ENCODE data around the gene SHTN1.

SHTN1 gene

DNA sequence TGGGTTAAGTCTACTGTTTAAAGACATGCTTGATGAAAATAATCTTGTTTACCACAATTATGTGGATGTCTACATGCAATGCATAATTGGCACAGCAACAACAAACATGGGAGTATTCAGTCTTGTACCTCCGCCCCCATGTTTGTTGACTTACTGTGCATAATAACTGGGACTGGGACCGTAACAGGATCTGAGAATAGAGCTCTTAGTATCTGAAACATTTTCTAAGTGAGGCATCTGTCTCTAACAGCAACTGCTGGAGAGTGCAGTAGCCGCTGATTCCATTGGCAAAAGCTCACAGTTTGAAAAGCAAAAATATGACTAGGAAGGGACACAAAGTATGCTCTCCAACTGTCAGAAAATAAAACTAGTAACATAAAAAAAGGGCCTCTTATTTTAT, 94.1 kb downstream of the SHTN1 start:
- H3K4me3 ChIP-seq (ENCODE audit: low read depth, low read length), result no peak overlapping the region
- no peak for DNase-seq (ENCODE audit: low read depth, low spot score)
- no peak for TF ChIP-seq CTCF (IDR thresholded peaks at IDR 0.05; ENCODE audit: insufficient read depth, low read length, missing control alignments)
- CTCF ChIA-PET, result no interaction called here
- POLR2A ChIA-PET, result no interaction called here

DNA sequence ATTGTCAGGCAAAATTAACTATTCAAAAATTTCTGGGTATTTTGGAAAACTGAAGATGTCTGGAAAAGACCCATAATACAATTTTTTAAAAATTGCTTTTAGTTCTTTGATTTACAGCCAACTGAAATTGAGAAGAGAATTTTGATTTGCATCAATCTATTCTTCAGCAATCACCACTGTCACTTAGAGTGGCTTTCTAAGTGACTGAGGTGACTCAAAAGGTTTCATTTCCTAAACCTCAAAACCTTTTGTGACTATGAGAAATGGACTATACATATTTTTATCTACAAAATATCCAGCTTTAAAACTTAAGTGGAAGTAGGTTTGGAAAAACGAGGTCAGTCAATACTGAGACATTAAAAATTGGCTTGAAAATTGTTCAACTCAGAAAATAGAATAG, 95.7 kb downstream of the SHTN1 start:
- ChIA-PET POLR2A (no interaction called here), CTCF (no interaction called here)
- H3K4me3 ChIP-seq (ENCODE audit: low read depth, low read length), result no peak overlapping the region
- no peak for TF ChIP-seq CTCF (IDR thresholded peaks at IDR 0.05; ENCODE audit: insufficient read depth, low read length, missing control alignments)
- DNase-seq (ENCODE audit: low read depth, low spot score), result no peak

DNA sequence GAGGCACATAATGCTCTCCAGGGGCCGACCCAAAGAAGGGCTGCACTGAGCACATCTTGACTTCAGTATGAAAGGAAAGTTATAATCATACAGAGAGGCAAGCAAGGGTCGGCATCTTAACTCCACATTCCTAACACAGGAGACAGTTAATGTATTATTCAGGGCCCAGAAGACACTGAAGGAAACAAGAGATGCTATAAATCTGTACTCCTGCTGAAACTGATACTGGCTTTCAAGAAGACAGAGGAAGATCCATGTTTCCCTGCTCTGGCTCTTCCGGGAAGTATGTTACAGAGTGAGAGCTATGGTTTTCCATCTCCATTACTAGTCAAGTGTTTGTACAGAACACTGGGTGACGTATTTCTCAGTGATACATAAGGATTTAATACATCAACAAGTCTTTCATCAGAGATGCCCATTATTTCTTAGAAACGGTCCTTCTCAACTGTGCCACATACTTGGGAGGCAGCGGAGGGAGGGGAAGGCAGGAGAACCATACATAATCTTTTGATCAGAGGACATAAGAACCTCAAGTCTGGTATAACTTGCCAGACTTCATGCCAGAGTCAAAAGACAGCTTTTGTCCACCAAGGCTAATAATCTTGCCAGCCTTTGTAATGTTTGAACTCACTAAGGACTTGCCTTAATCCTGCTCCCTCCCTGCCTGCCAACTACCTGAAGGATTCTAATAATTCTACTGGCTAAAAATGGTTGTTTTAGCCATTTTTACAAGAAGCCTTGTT, 97.6 kb downstream of the SHTN1 start:
- TF ChIP-seq CTCF (IDR thresholded peaks at IDR 0.05; ENCODE audit: insufficient read depth, low read length, missing control alignments), result no peak
- no peak overlapping the region for H3K4me3 ChIP-seq (ENCODE audit: low read depth, low read length)
- CTCF ChIA-PET, result no interaction called here
- POLR2A ChIA-PET, result no interaction called here
- DNase-seq (ENCODE audit: low read depth, low spot score), result no peak

DNA sequence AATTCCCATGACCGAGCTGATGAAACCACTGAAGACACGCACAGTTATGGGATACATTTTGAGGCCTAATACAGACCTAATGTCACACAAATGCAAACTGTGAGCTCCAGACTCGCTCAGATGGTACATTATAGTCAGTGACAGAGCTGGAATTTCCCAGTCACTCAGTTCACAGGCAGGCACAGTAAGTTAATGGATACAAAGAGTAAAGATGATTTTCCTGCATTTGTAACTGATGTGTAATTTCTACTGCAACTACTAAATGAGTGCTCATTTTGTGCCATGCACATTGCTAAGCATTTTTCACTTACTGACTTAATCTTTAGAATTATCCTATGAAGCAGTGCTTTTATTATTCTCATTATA, 99.2 kb downstream of the SHTN1 start:
- DNase-seq (ENCODE audit: low read depth, low spot score), result no peak
- CTCF ChIA-PET, result no interaction called here
- no peak overlapping the region for H3K4me3 ChIP-seq (ENCODE audit: low read depth, low read length)
- POLR2A ChIA-PET, result interaction anchor here (0.6 kb wide), 1 partner anchor 305 kb away, joined by 3 read pairs; no protein-coding TSS in a partner anchor
- TF ChIP-seq CTCF (IDR thresholded peaks at IDR 0.05; ENCODE audit: insufficient read depth, low read length, missing control alignments), result no peak

GRCh38 chr10:116899626-116900025, 105.4 kb downstream of the SHTN1 start:
- TF ChIP-seq CTCF (IDR thresholded peaks at IDR 0.05; ENCODE audit: insufficient read depth, low read length, missing control alignments), result no peak
- ChIA-PET CTCF (no interaction called here), POLR2A (no interaction called here)
- DNase-seq (ENCODE audit: low read depth, low spot score), result no peak
- H3K4me3 ChIP-seq (ENCODE audit: low read depth, low read length), result no peak overlapping the region

GRCh38 chr10:116893686-116894037, 111.3 kb downstream of the SHTN1 start:
- no peak overlapping the region for H3K4me3 ChIP-seq (ENCODE audit: low read depth, low read length)
- POLR2A ChIA-PET, result no interaction called here
- no peak for TF ChIP-seq CTCF (IDR thresholded peaks at IDR 0.05; ENCODE audit: insufficient read depth, low read length, missing control alignments)
- DNase-seq (ENCODE audit: low read depth, low spot score), result no peak
- CTCF ChIA-PET, result no interaction called here
